Keratinocyte (primary cell): ENCODE data around the gene PIP4K2B. TPM values are rescaled to one million over a fixed set of nuclear protein-coding genes. Genes with fewer than 3 reads are reported as not detected.

Experiments
- DNase-seq: peaks from one replicate; pipeline ENCODE4 v3.0.0-alpha.2; 2011; ENCODE audit warnings: low read depth, missing footprints, low spot score
- FAIRE-seq: peaks from 2 replicates; lab custom pipeline; 2011; peaks lifted over from hg19 to GRCh38; lab: Jason Lieb, UNC
- H2AFZ ChIP-seq: 2 replicates; pipeline ENCODE4 v1.6.0; 2012; ENCODE audit warnings: low read length, control low read depth, inconsistent platforms; ENCODE audit not compliant: control insufficient read depth
- H3K27ac ChIP-seq: 2 replicates; pipeline ENCODE4 v1.5.1; 2011; ENCODE audit warnings: low read length; ENCODE audit not compliant: control insufficient read depth, insufficient read depth
- H3K27me3 ChIP-seq: 3 replicates; pipeline ENCODE4 v1.6.0; 2011; ENCODE audit warnings: low read length; ENCODE audit not compliant: control insufficient read depth, insufficient read depth; ENCODE audit errors: extremely low read depth
- H3K36me3 ChIP-seq, 2 experiments: 2 replicates in 1 of 2; 3 replicates in 1 of 2; pipeline ENCODE4 v1.5.1; 2011; ENCODE audit warnings: low read length in 2 of 2, mild to moderate bottlenecking in 1 of 2; ENCODE audit not compliant: control insufficient read depth in 2 of 2, insufficient read depth in 2 of 2; ENCODE audit errors: extremely low read depth in 1 of 2
- H3K4me1 ChIP-seq: 3 replicates; pipeline ENCODE4 v1.5.1; 2011; ENCODE audit warnings: low read length; ENCODE audit not compliant: control insufficient read depth, insufficient read depth; ENCODE audit errors: extremely low read depth
- H3K4me2 ChIP-seq: 3 replicates; pipeline ENCODE4 v1.6.0; 2011; ENCODE audit warnings: low read depth, low read length; ENCODE audit not compliant: control insufficient read depth, insufficient read depth; ENCODE audit errors: extremely low read depth
- H3K4me3 ChIP-seq, 3 experiments: fragments of 200-600 bp in 1 of 3; sonication (generic) in 1 of 3; 2 replicates in 2 of 3; 3 replicates in 1 of 3; pipeline ENCODE4 v1.5.1; 2011 to 2016; ENCODE audit warnings: low read length in 3 of 3, mild to moderate bottlenecking in 3 of 3, control low read depth in 2 of 3, inconsistent platforms in 1 of 3, low read depth in 1 of 3, mixed read lengths in 1 of 3, mixed run types in 1 of 3, moderate library complexity in 1 of 3; ENCODE audit not compliant: control insufficient read depth in 2 of 3, insufficient read depth in 2 of 3; ENCODE audit errors: extremely low read depth in 1 of 3
- H3K79me2 ChIP-seq: 2 replicates; pipeline ENCODE4 v1.6.0; 2012; ENCODE audit warnings: low read length; ENCODE audit not compliant: control insufficient read depth, insufficient read depth
- H3K9ac ChIP-seq: 3 replicates; pipeline ENCODE4 v1.6.0; 2011; ENCODE audit warnings: low read length; ENCODE audit not compliant: control insufficient read depth, insufficient read depth; ENCODE audit errors: extremely low read depth
- H3K9me1 ChIP-seq: 3 replicates; pipeline ENCODE4 v1.6.0; 2011; ENCODE audit warnings: low read length; ENCODE audit not compliant: control insufficient read depth, insufficient read depth; ENCODE audit errors: extremely low read depth
- H3K9me3 ChIP-seq: 2 replicates; pipeline ENCODE4 v1.5.1; 2012; ENCODE audit warnings: low read depth, low read length; ENCODE audit not compliant: control insufficient read depth
- H4K20me1 ChIP-seq: 3 replicates; pipeline ENCODE4 v1.6.0; 2011; ENCODE audit warnings: low read length; ENCODE audit not compliant: control insufficient read depth, insufficient read depth; ENCODE audit errors: extremely low read depth
- CTCF ChIP-seq, 3 experiments: IDR thresholded peaks in 1 of 3; conservative IDR thresholded peaks in 1 of 3; optimal IDR thresholded peaks in 1 of 3; 2 replicates in 2 of 3; 3 replicates in 1 of 3; pipeline versions ENCODE3 to v1.5.1; 2011; ENCODE audit warnings: low read length in 3 of 3, mild to moderate bottlenecking in 3 of 3, moderate library complexity in 2 of 3, control low read depth in 1 of 3, inconsistent platforms in 1 of 3; ENCODE audit not compliant: insufficient read depth in 2 of 3; ENCODE audit errors: extremely low read depth in 1 of 3
- EZH2 ChIP-seq: IDR thresholded peaks from one replicate; pipeline ENCODE4 v1.6.1; 2012; ENCODE audit warnings: inconsistent platforms, mild to moderate bottlenecking, low read length, moderate library complexity
- dilution Hi-C: fragments of 300-500 bp; cut with MboI; formaldehyde crosslinking; loops from one replicate; pipeline ENCODE4 v1.7.0; 2020; ENCODE audit warnings: low sequenced_read_pairs; ENCODE audit not compliant: extremely low pct_ligation_motif_present
- polyA plus RNA-seq, 5 experiments: library from polyadenylated mRNA; depleted of rRNA in 3 of 5; stranded (reverse) in 3 of 5; stranded (forward) in 1 of 5; unstranded in 1 of 5; fragments of >200 nt; gene quantifications; 1 replicate in 1 of 5; 2 replicates in 3 of 5; 3 replicates in 1 of 5; pipeline versions ENCODE4 v1.2.1 to v1.2.3, GENCODE V29; 2011 to 2012; ENCODE audit warnings: missing spikeins in 2 of 5, low read depth in 1 of 5, low replicate concordance in 1 of 5

The PIP4K2B gene
- polyA plus RNA-seq, 1 donor (not counting 4 experiments of a cell fraction or from before 2014, with no cell fraction given) = 26.4 TPM

GRCh38 chr17:38719943-38720641 lies 79.3 kb downstream of the PIP4K2B start:
- FAIRE-seq = no peak
- H3K36me3 ChIP-seq = peaks cover 4 to 21% of the 10 kb centered on the region in 2 experiments

GRCh38 chr17:38719289-38719942 lies 79.9 kb downstream of the PIP4K2B start:
- Histone ChIP-seq H3K27ac (no peak overlapping the region), H3K27me3 (no peaks in the 10 kb centered on the region), H3K79me2 (no peaks in the 10 kb centered on the region), H3K9ac (no peak overlapping the region), H3K4me2 (no peak overlapping the region), H2AFZ (no peak overlapping the region), H3K4me1 (peaks cover 4% of the 10 kb centered on the region), H3K9me1 (no peaks in the 10 kb centered on the region), H3K4me3 (no peak overlapping the region), H3K9me3 (no peaks in the 10 kb centered on the region), H3K36me3 (peaks cover 4 to 21% of the 10 kb centered on the region in 2 experiments), H4K20me1 (no peaks in the 10 kb centered on the region)
- FAIRE-seq (no peak), DNase-seq (no peak)
- no peak for TF ChIP-seq CTCF (optimal IDR thresholded peaks at IDR 0.05 in 1 of 3, IDR thresholded peaks at IDR 0.05 in 1 of 3, conservative IDR thresholded peaks at IDR 0.05 in 1 of 3; ENCODE audit: extremely low read depth in 1 of 3, insufficient read depth in 2 of 3, low read length in 3 of 3)
- no peak for TF ChIP-seq EZH2
- dilution Hi-C loops = no loop called here

More at GRCh38 chr17:38719943-38720641, 79.3 kb downstream of the PIP4K2B start:
- Histone ChIP-seq H3K9me3 (no peaks in the 10 kb centered on the region), H3K4me1 (peaks cover 4% of the 10 kb centered on the region), H3K27me3 (no peaks in the 10 kb centered on the region), H2AFZ (no peak overlapping the region), H3K4me3 (no peak overlapping the region), H3K79me2 (no peaks in the 10 kb centered on the region), H3K9me1 (no peaks in the 10 kb centered on the region), H3K27ac (no peak overlapping the region), H4K20me1 (no peaks in the 10 kb centered on the region), H3K9ac (no peak overlapping the region), H3K4me2 (no peak overlapping the region)
- no peak for DNase-seq
- dilution Hi-C loops = no loop called here
- no peak for TF ChIP-seq EZH2
- TF ChIP-seq CTCF (optimal IDR thresholded peaks at IDR 0.05 in 1 of 3, IDR thresholded peaks at IDR 0.05 in 1 of 3, conservative IDR thresholded peaks at IDR 0.05 in 1 of 3; ENCODE audit: extremely low read depth in 1 of 3, insufficient read depth in 2 of 3, low read length in 3 of 3) = no peak
